ENCODE measurements around the gene UROC1. TPM values are rescaled to one million over a fixed set of nuclear protein-coding genes. Genes with fewer than 3 reads are reported as not detected.

UROC1 gene
- total RNA-seq, 1 experiment from 2014 or later = not detected

DNA sequence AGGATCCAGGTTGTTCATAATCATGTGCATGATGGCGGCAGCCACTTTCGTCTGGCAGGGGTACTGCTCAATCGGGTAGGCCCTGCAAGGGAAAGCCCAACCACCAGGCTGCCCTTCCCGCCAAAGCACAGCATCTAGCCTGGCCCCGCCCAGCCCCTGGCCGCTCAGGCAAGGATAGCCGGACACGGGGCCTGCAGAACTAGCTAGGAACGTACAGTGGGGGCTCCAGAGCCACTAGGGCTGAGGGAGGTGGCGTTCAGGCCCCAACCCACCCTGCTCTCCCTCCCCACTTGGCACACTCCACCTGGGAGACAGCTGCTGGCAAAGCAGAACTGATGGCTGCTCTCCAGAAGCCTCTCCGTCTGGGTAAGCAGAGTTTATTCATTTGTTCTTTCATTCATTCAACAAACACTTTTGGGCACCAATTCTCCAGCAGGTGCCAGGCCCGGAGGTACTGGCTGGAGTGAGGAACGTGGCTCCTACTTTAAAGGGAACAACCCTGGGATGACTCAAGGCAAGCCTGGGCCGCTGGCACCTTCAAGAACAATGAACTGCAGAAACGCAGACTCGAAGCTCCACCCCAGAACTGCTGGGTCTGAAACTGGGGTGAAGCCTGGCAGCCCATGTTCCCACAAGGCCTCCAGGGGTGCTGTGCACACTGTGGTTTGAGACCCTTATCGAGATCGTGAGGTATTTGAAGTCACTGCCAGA, 7.8 kb downstream of the UROC1 start:
- H3K4me2 ChIP-seq (ENCODE audit: insufficient read depth, insufficient read length, low read length) = no peak overlapping the region
- H4K91ac ChIP-seq (ENCODE audit: insufficient read length, low read depth, low read length) = no peak overlapping the region
- no peak overlapping the region for H3K4ac ChIP-seq (ENCODE audit: low read depth, low read length)
- no peak overlapping the region for H3K23ac ChIP-seq (ENCODE audit: insufficient read length, low read depth, low read length)
- H2BK120ac ChIP-seq (ENCODE audit: low read depth, low read length, poor library complexity, severe bottlenecking) = no peak overlapping the region
- H3T11ph ChIP-seq (ENCODE audit: low read length) = no peak overlapping the region
- Mint-ChIP-seq H3K4me1 (peaks cover 2 to 3% of the 10 kb centered on the region in 2 experiments; a peak in 3 of 4 replicates), H3K9me3 (no peaks in the 10 kb centered on the region), H3K4me3 (no peak overlapping the region), H3K27ac (no peak overlapping the region), H3K27me3 (ENCODE audit: low read depth) (peaks cover 2% of the 10 kb centered on the region; the same call in 1 of the 2 replicates), H3K36me3 (ENCODE audit: insufficient read depth in 1 of 3, low read depth in 3 of 3) (no peaks in the 10 kb centered on the region)
- no peaks in the 10 kb centered on the region for H3K23me2 ChIP-seq (ENCODE audit: insufficient read length, low read depth, low read length, poor library complexity, severe bottlenecking)
- no peak overlapping the region for H2AFZ ChIP-seq (ENCODE audit: low read length)
- no peaks in the 10 kb centered on the region for H3K79me2 ChIP-seq (ENCODE audit: insufficient read depth, low read length)
- H2BK5ac ChIP-seq (ENCODE audit: insufficient read length, low read length) = no peak overlapping the region
- no peak overlapping the region for H2BK15ac ChIP-seq (ENCODE audit: low read depth, low read length)
- WGBS (ENCODE audit: extremely low coverage, insufficient read length, low lambda C conversion rate) = no CpG with 5 or more reads among the region's 18 CpGs
- H2BK12ac ChIP-seq (ENCODE audit: insufficient read length, low read depth, low read length) = no peak overlapping the region
- H3K27ac ChIP-seq (ENCODE audit: insufficient read length, low read depth, low read length) = no peak overlapping the region
- no peaks in the 10 kb centered on the region for H3K4me1 ChIP-seq (ENCODE audit: insufficient read depth, low read length)
- no peak overlapping the region for H4K5ac ChIP-seq (ENCODE audit: insufficient read length, low read depth, low read length)
- TF ChIP-seq, protein P1, sequence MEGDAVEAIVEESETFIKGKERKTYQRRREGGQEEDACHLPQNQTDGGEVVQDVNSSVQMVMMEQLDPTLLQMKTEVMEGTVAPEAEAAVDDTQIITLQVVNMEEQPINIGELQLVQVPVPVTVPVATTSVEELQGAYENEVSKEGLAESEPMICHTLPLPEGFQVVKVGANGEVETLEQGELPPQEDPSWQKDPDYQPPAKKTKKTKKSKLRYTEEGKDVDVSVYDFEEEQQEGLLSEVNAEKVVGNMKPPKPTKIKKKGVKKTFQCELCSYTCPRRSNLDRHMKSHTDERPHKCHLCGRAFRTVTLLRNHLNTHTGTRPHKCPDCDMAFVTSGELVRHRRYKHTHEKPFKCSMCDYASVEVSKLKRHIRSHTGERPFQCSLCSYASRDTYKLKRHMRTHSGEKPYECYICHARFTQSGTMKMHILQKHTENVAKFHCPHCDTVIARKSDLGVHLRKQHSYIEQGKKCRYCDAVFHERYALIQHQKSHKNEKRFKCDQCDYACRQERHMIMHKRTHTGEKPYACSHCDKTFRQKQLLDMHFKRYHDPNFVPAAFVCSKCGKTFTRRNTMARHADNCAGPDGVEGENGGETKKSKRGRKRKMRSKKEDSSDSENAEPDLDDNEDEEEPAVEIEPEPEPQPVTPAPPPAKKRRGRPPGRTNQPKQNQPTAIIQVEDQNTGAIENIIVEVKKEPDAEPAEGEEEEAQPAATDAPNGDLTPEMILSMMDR (conservative IDR thresholded peaks at IDR 0.05) = no peak
- no peaks in the 10 kb centered on the region for H4K20me1 ChIP-seq (ENCODE audit: control insufficient read depth, insufficient read depth, insufficient read length)
- H3K9ac ChIP-seq (ENCODE audit: extremely low read depth, insufficient read length, low read length) = no peak overlapping the region
- H4K8ac ChIP-seq (replicated peaks; ENCODE audit: insufficient read length, low read depth, low read length) = no peak overlapping the region
- H3K14ac ChIP-seq (ENCODE audit: insufficient read depth, low read length) = no peak overlapping the region
- DNase-seq = no peak
- no peaks in the 10 kb centered on the region for H3K9me3 ChIP-seq (ENCODE audit: control insufficient read depth, low read depth, low read length)
- no peaks in the 10 kb centered on the region for H3K27me3 ChIP-seq (ENCODE audit: insufficient read depth, low read length)
- no peaks in the 10 kb centered on the region for H3K79me1 ChIP-seq (ENCODE audit: insufficient read depth, low read depth, low read length, poor library complexity, severe bottlenecking)
- H2BK20ac ChIP-seq (ENCODE audit: low read depth, low read length, poor library complexity, severe bottlenecking) = no peak overlapping the region
- H2AK5ac ChIP-seq (ENCODE audit: insufficient read length, low read length) = no peak overlapping the region
- H3K18ac ChIP-seq (ENCODE audit: insufficient read length, low read depth, low read length) = no peak overlapping the region
- H3K56ac ChIP-seq (ENCODE audit: insufficient read length, low read depth, low read length) = no peak overlapping the region
